Esophagus squamous epithelium (tissue), 5 donors: ENCODE measurements around the gene GRIK3. TPM values are rescaled to one million over a fixed set of nuclear protein-coding genes. Genes with fewer than 3 reads are reported as not detected.

Experiments used
- DNase-seq: peaks from one replicate; lab custom pipeline; 2025; lab: John Stamatoyannopoulos, UW
- H3K27ac ChIP-seq, 4 donors: fragments of 200-600 bp; sonication (generic); one replicate each; pipeline ENCODE4 v1.5.1; 2016 to 2019; ENCODE audit warnings: mild to moderate bottlenecking in 1 of 4
- H3K27me3 ChIP-seq, 4 donors: fragments of 200-600 bp; sonication (generic); 1 replicate in 3 of 4; 2 replicates in 1 of 4; pipeline versions ENCODE4 v1.5.1 to v1.6.0; 2017 to 2021; ENCODE audit warnings: antibody characterized with exemption in 1 of 4
- H3K36me3 ChIP-seq, 3 donors: fragments of 200-600 bp; sonication (generic); one replicate each; pipeline ENCODE4 v1.5.1; 2016 to 2019
- H3K4me1 ChIP-seq, 3 donors: fragments of 200-600 bp; sonication (generic); one replicate each; pipeline ENCODE4 v1.5.1; 2017 to 2019
- H3K4me3 ChIP-seq, 4 donors: fragments of 200-600 bp; sonication (generic); 1 replicate in 3 of 4; 2 replicates in 1 of 4; pipeline ENCODE4 v1.5.1; 2016 to 2019; ENCODE audit warnings: mild to moderate bottlenecking in 2 of 4, moderate library complexity in 1 of 4
- H3K9me3 ChIP-seq, 3 donors: fragments of 200-600 bp; sonication (generic); one replicate each; pipeline ENCODE4 v1.5.1; 2016 to 2019
- CTCF ChIP-seq, 6 experiments: fragments of 450-650 bp in 4 of 6; fragments of 200-600 bp in 2 of 6; sonication (generic) in 2 of 6; IDR thresholded peaks; one replicate each; pipeline ENCODE4 v1.5.1; 2016 to 2019; ENCODE audit warnings: antibody characterized with exemption in 6 of 6, mild to moderate bottlenecking in 4 of 6, moderate library complexity in 4 of 6
- POLR2A ChIP-seq, 4 donors: fragments of 450-650 bp; IDR thresholded peaks; one replicate each; pipeline ENCODE4 v1.6.1; 2017; ENCODE audit warnings: antibody characterized with exemption in 4 of 4, mild to moderate bottlenecking in 4 of 4, moderate library complexity in 3 of 4
- WGBS, 2 donors: methylation state at CpG; one replicate each; pipeline ENCODE4 v1.1.5; 2018; 5-methylcytosine and 5-hydroxymethylcytosine counted together
- intact Hi-C: fragments of 100-400 bp; cut with DNase I; formaldehyde crosslinking; loops from one replicate; pipeline ENCODE4 v1.15.0; 2022
- total RNA-seq, 4 donors: library from RNA; depleted of rRNA; stranded (reverse); fragments of >200 nt; gene quantifications; one replicate each; pipeline ENCODE4 v1.1.0, GENCODE V29; 2016
- donor health status: DM: yes; HTN: yes; CAD: no.

GRIK3 gene
- total RNA-seq, 4 donors from 2014 or later = 0.11 to 0.38 (median 0.21) TPM; not detected in 1

GRCh38 chr1:36981771-36982622, 52.3 kb downstream of the GRIK3 start:
- no peak overlapping the region for H3K27ac ChIP-seq
- peaks cover 0 to 73% (median 0%) of the 10 kb centered on the region in 4 donors for H3K27me3 ChIP-seq
- WGBS, 2 donors = 36 to 43% methylated on average over 8 to 14 of the region's 18 CpGs
- H3K4me1 ChIP-seq = no peaks in the 10 kb centered on the region
- no peak for DNase-seq
- H3K9me3 ChIP-seq = no peaks in the 10 kb centered on the region
- TF ChIP-seq POLR2A (IDR thresholded peaks at IDR 0.05) (no peak), CTCF (IDR thresholded peaks at IDR 0.05) (no peak)
- H3K36me3 ChIP-seq = no peaks in the 10 kb centered on the region
- intact Hi-C loops = no loop called here
- H3K4me3 ChIP-seq = no peak overlapping the region

- H3K27me3 ChIP-seq = peaks cover 0 to 80% (median 0%) of the 10 kb centered on the region in 4 donors
- 49 to 69% methylated on average over 2 of the region's 2 CpGs for WGBS, 2 donors
- H3K36me3 ChIP-seq = no peaks in the 10 kb centered on the region
- no peaks in the 10 kb centered on the region for H3K9me3 ChIP-seq
- H3K27ac ChIP-seq = no peak overlapping the region
- H3K4me1 ChIP-seq = no peaks in the 10 kb centered on the region
- TF ChIP-seq POLR2A (IDR thresholded peaks at IDR 0.05) (no peak), CTCF (IDR thresholded peaks at IDR 0.05) (no peak)
- no peak for DNase-seq
- H3K4me3 ChIP-seq = no peak overlapping the region
- intact Hi-C loops = no loop called here
Observed at GRCh38 chr1:36981126-36981525, 53.2 kb downstream of the GRIK3 start.

GRCh38 chr1:36977731-36978406, 56.4 kb downstream of the GRIK3 start:
- 71 to 79% methylated on average over 7 to 9 of the region's 9 CpGs for WGBS, 2 donors
- Histone ChIP-seq H3K9me3 (no peaks in the 10 kb centered on the region), H3K4me1 (no peaks in the 10 kb centered on the region), H3K4me3 (no peak overlapping the region), H3K27ac (no peak overlapping the region), H3K36me3 (no peaks in the 10 kb centered on the region), H3K27me3 (peaks cover 0 to 59% (median 0%) of the 10 kb centered on the region in 4 donors)
- DNase-seq = no peak
- TF ChIP-seq POLR2A (IDR thresholded peaks at IDR 0.05) (no peak), CTCF (IDR thresholded peaks at IDR 0.05) (no peak)
- intact Hi-C loops = no loop called here

- Histone ChIP-seq H3K4me3 (no peak overlapping the region), H3K9me3 (no peaks in the 10 kb centered on the region), H3K27me3 (peaks cover 0 to 47% (median 0%) of the 10 kb centered on the region in 4 donors), H3K36me3 (no peaks in the 10 kb centered on the region), H3K27ac (no peak overlapping the region), H3K4me1 (no peaks in the 10 kb centered on the region)
- intact Hi-C loops = no loop called here
- WGBS, 2 donors = 43% methylated on average over 5 of the region's 5 CpGs
- DNase-seq = no peak
- no peak for TF ChIP-seq CTCF (IDR thresholded peaks at IDR 0.05)
- TF ChIP-seq POLR2A (IDR thresholded peaks at IDR 0.05) = no peak
Observed at GRCh38 chr1:36975642-36976041, 58.7 kb downstream of the GRIK3 start.

GRCh38 chr1:36973056-36973455, 61.3 kb downstream of the GRIK3 start:
- TF ChIP-seq CTCF (IDR thresholded peaks at IDR 0.05) = no peak
- no peak for TF ChIP-seq POLR2A (IDR thresholded peaks at IDR 0.05)
- H3K4me1 ChIP-seq = no peaks in the 10 kb centered on the region
- intact Hi-C loops = no loop called here
- H3K36me3 ChIP-seq = no peaks in the 10 kb centered on the region
- H3K27ac ChIP-seq = no peak overlapping the region
- DNase-seq = no peak
- 87 to 89% methylated on average over 4 of the region's 4 CpGs for WGBS, 2 donors
- no peak overlapping the region for H3K4me3 ChIP-seq
- no peaks in the 10 kb centered on the region for H3K9me3 ChIP-seq
- peaks cover 0 to 22% (median 0%) of the 10 kb centered on the region in 4 donors for H3K27me3 ChIP-seq
